ENCODE data around the gene ADGRV1. TPM values are rescaled to one million over a fixed set of nuclear protein-coding genes. Genes with fewer than 3 reads are reported as not detected.
"Not testable (repeated sequence)": the region's sequence is repeated elsewhere in the genome, so short reads cannot be mapped to it uniquely, and the experiment has no call there.

The ADGRV1 gene
- total and polyA plus RNA-seq, 2 donors: 2.2 to 5.1 TPM

DNA sequence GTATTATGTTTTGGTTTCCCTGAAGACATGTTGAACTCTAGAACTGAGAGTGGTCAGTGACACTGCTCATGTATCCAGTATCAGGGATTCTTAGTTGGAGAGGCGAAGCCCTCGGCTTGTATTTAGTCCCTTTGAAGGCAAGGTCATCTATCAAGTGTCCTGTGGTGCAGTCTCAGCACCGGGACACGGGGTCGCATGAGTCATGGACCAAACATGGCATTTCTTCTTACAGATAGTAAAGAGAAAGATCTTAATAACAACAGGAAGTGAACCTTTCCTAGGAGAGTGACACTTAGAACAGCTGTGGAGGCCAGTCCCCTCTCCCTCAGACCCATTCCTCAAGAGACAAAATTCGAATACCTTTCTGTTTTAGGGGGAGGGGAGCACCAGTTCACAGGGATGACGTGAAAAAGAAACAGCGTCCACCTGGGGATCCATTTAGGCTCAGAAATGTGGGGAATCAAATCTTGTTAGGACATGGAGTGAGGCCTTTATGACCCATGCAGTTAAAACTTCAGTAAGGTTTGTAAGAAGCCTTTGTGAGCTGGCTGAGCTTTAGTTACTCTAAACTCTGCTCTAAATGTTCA, 86.5 kb downstream of the ADGRV1 start:
- Histone ChIP-seq H3K27me3 (ENCODE audit: control insufficient read depth in 2 of 2, insufficient read depth in 1 of 2, low read length in 1 of 2) (no peaks in the 10 kb centered on the region), H3K9me3 (ENCODE audit: control insufficient read depth in 2 of 2, insufficient read depth in 1 of 2, low read length in 1 of 2) (no peaks in the 10 kb centered on the region), H3K36me3 (ENCODE audit: control insufficient read depth in 2 of 2, insufficient read depth in 2 of 2, low read length in 1 of 2) (no peaks in the 10 kb centered on the region), H3K27ac (ENCODE audit: low read depth in 1 of 2, low read length in 1 of 2) (no peak overlapping the region), H3K4me1 (ENCODE audit: control insufficient read depth in 2 of 2, insufficient read depth in 2 of 2, low read length in 2 of 2) (no peaks in the 10 kb centered on the region), H3K4me3 (ENCODE audit: low read length in 2 of 2) (no peak overlapping the region)
- WGBS: 86% methylated on average over 8 of the region's 8 CpGs
- no peak for DNase-seq (ENCODE audit: low read depth in 6 of 9, low spot score in 9 of 9)

DNA sequence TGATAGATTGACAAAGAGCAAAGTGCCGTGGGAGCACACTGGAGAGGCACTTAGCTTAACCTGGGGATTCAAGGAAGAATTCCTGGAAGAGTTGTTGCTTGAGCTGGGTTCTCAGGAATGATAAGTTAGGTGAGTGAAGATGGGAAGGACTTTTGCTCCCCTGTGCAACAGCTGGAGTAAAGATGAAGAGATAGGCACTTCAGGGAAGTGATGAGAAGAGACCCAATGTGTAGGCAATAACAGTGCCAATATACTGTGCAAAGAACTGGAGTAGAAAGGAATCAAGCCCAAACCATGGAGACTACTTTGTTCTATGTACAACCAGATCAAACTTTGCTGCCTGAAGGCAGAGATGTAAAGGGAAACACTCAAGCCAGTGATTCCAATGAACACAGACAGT, 92.2 kb downstream of the ADGRV1 start:
- Histone ChIP-seq H3K9me3 (ENCODE audit: control insufficient read depth in 2 of 2, insufficient read depth in 1 of 2, low read length in 1 of 2) (no peaks in the 10 kb centered on the region), H3K36me3 (ENCODE audit: control insufficient read depth in 2 of 2, insufficient read depth in 2 of 2, low read length in 1 of 2) (no peaks in the 10 kb centered on the region), H3K27ac (ENCODE audit: low read depth in 1 of 2, low read length in 1 of 2) (no peak overlapping the region), H3K4me3 (ENCODE audit: low read length in 2 of 2) (no peak overlapping the region), H3K27me3 (ENCODE audit: control insufficient read depth in 2 of 2, insufficient read depth in 1 of 2, low read length in 1 of 2) (no peaks in the 10 kb centered on the region), H3K4me1 (ENCODE audit: control insufficient read depth in 2 of 2, insufficient read depth in 2 of 2, low read length in 2 of 2) (no peaks in the 10 kb centered on the region)
- 90% methylated on average over 1 of the region's 1 CpG for WGBS
- DNase-seq (ENCODE audit: low read depth in 6 of 9, low spot score in 9 of 9): no peak

GRCh38 chr5:90654215-90654614, 95.6 kb downstream of the ADGRV1 start:
- DNase-seq (ENCODE audit: low read depth in 6 of 9, low spot score in 9 of 9): no peak
- H3K27me3 ChIP-seq (ENCODE audit: control insufficient read depth in 2 of 2, insufficient read depth in 1 of 2, low read length in 1 of 2): no peaks in the 10 kb centered on the region

GRCh38 chr5:90655423-90655822, 96.8 kb downstream of the ADGRV1 start:
- Histone ChIP-seq H3K27ac (ENCODE audit: low read depth in 1 of 2, low read length in 1 of 2) (no peak overlapping the region), H3K4me1 (ENCODE audit: control insufficient read depth in 2 of 2, insufficient read depth in 2 of 2, low read length in 2 of 2) (no peaks in the 10 kb centered on the region), H3K9me3 (ENCODE audit: control insufficient read depth in 2 of 2, insufficient read depth in 1 of 2, low read length in 1 of 2) (no peaks in the 10 kb centered on the region), H3K36me3 (ENCODE audit: control insufficient read depth in 2 of 2, insufficient read depth in 2 of 2, low read length in 1 of 2) (no peaks in the 10 kb centered on the region), H3K27me3 (ENCODE audit: control insufficient read depth in 2 of 2, insufficient read depth in 1 of 2, low read length in 1 of 2) (no peaks in the 10 kb centered on the region), H3K4me3 (ENCODE audit: low read length in 2 of 2) (no peak overlapping the region)
- DNase-seq (ENCODE audit: low read depth in 6 of 9, low spot score in 9 of 9): no peak
- WGBS: 92% methylated on average over 1 of the region's 1 CpG

More at GRCh38 chr5:90654215-90654614, 95.6 kb downstream of the ADGRV1 start:
- Histone ChIP-seq H3K36me3 (ENCODE audit: control insufficient read depth in 2 of 2, insufficient read depth in 2 of 2, low read length in 1 of 2) (no peaks in the 10 kb centered on the region), H3K9me3 (ENCODE audit: control insufficient read depth in 2 of 2, insufficient read depth in 1 of 2, low read length in 1 of 2) (no peaks in the 10 kb centered on the region), H3K27ac (ENCODE audit: low read depth in 1 of 2, low read length in 1 of 2) (no peak overlapping the region), H3K4me3 (ENCODE audit: low read length in 2 of 2) (no peak overlapping the region), H3K4me1 (ENCODE audit: control insufficient read depth in 2 of 2, insufficient read depth in 2 of 2, low read length in 2 of 2) (no peaks in the 10 kb centered on the region)
- WGBS: 96% methylated on average over 2 of the region's 2 CpGs

DNA sequence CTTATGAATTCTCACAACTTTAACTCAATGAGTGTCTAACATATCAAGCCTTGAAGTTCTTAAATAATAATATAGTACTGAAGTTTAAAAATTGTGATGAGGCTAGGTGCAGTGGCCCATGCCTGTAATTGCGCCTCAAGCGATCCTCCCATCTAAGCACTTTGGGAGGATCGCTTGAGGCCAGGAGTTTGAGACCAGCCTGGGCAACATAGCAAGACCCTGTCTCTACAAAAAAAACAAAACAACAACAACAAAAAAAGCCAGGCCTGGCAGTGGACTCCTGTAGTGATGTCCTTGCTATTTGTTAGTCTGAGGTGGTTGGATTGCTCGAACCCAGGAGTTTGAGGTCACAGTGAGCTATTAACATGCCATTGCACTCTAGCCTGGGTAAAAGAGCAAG, 98.4 kb downstream of the ADGRV1 start:
- DNase-seq (ENCODE audit: low read depth in 6 of 9, low spot score in 9 of 9): no peak
- no peaks in the 10 kb centered on the region for H3K27me3 ChIP-seq (ENCODE audit: control insufficient read depth in 2 of 2, insufficient read depth in 1 of 2, low read length in 1 of 2)
- H3K4me1 ChIP-seq (ENCODE audit: control insufficient read depth in 2 of 2, insufficient read depth in 2 of 2, low read length in 2 of 2): no peaks in the 10 kb centered on the region
- no peaks in the 10 kb centered on the region for H3K36me3 ChIP-seq (ENCODE audit: control insufficient read depth in 2 of 2, insufficient read depth in 2 of 2, low read length in 1 of 2)
- H3K4me3 ChIP-seq (ENCODE audit: low read length in 2 of 2): no peak overlapping the region
- H3K9me3 ChIP-seq (ENCODE audit: control insufficient read depth in 2 of 2, insufficient read depth in 1 of 2, low read length in 1 of 2): no peaks in the 10 kb centered on the region
- WGBS: 97% methylated on average over 4 of the region's 4 CpGs
- H3K27ac ChIP-seq (ENCODE audit: low read depth in 1 of 2, low read length in 1 of 2): no peak overlapping the region

DNA sequence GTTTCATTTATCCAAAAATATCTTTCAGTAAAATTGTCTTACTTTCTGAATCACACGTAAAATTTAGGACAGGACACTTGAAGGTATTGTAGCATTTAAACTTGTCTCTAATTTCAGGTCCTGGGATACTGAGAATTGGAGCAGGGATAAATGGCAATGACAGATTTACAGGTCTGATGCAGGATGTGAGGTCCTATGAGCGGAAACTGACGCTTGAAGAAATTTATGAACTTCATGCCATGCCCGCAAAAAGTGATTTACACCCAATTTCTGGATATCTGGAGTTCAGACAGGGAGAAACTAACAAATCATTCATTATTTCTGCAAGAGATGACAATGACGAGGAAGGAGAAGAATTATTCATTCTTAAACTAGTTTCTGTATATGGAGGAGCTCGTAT, 99.2 kb downstream of the ADGRV1 start:
- Histone ChIP-seq H3K27me3 (ENCODE audit: control insufficient read depth in 2 of 2, insufficient read depth in 1 of 2, low read length in 1 of 2) (no peaks in the 10 kb centered on the region), H3K27ac (ENCODE audit: low read depth in 1 of 2, low read length in 1 of 2) (no peak overlapping the region), H3K36me3 (ENCODE audit: control insufficient read depth in 2 of 2, insufficient read depth in 2 of 2, low read length in 1 of 2) (no peaks in the 10 kb centered on the region), H3K4me1 (ENCODE audit: control insufficient read depth in 2 of 2, insufficient read depth in 2 of 2, low read length in 2 of 2) (no peaks in the 10 kb centered on the region), H3K9me3 (ENCODE audit: control insufficient read depth in 2 of 2, insufficient read depth in 1 of 2, low read length in 1 of 2) (no peaks in the 10 kb centered on the region), H3K4me3 (ENCODE audit: low read length in 2 of 2) (no peak overlapping the region)
- DNase-seq (ENCODE audit: low read depth in 6 of 9, low spot score in 9 of 9): no peak
- 97% methylated on average over 6 of the region's 6 CpGs for WGBS

DNA sequence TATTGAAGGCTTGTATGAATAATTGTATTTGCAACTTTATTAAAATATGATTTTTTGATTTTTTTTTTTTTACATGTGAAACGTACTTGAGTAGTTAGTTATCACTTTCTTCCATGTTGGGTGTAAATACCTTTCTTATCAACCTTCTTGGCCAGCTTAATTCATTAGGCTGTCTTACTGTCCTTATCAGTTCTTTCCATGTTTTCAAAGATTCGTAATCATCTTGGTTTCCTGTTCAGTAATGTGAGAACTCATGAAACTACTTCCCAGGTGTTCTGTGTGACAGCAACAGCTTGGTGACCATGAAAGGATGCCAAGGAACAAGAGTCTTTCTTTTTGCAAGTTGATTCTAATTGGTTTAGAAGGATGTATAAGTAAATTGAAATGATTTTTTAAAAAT, 100.0 kb downstream of the ADGRV1 start:
- WGBS: 64% methylated on average over 2 of the region's 2 CpGs
- Histone ChIP-seq H3K27ac (ENCODE audit: low read depth in 1 of 2, low read length in 1 of 2) (no peak overlapping the region), H3K4me3 (ENCODE audit: low read length in 2 of 2) (no peak overlapping the region), H3K36me3 (ENCODE audit: control insufficient read depth in 2 of 2, insufficient read depth in 2 of 2, low read length in 1 of 2) (no peaks in the 10 kb centered on the region), H3K4me1 (ENCODE audit: control insufficient read depth in 2 of 2, insufficient read depth in 2 of 2, low read length in 2 of 2) (no peaks in the 10 kb centered on the region), H3K27me3 (ENCODE audit: control insufficient read depth in 2 of 2, insufficient read depth in 1 of 2, low read length in 1 of 2) (no peaks in the 10 kb centered on the region), H3K9me3 (ENCODE audit: control insufficient read depth in 2 of 2, insufficient read depth in 1 of 2, low read length in 1 of 2) (no peaks in the 10 kb centered on the region)
- DNase-seq (ENCODE audit: low read depth in 6 of 9, low spot score in 9 of 9): no peak

DNA sequence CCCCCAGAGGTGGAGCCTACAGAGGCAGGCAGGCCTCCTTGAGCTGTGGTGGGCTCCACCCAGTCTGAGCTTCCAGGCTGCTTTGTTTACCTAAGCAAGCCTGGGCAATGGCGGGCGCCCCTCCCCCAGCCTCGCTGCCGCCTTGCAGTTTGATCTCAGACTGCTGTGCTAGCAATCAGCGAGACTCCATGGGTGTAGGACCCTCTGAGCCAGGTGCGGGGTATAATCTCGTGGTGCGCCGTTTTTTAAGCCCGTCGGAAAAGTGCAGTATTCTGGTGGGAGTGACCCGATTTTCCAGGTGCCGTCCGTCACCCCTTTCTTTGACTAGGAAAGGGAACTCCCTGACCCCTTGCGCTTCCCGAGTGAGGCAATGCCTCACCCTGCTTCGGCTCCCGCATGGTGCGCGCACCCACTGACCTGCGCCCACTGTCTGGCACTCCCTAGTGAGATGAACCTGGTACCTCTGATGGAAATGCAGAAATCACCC, 109.5 kb downstream of the ADGRV1 start:
- not testable (repeated sequence) for DNase-seq (ENCODE audit: low read depth in 6 of 9, low spot score in 9 of 9)

GRCh38 chr5:90675222-90675621, 116.6 kb downstream of the ADGRV1 start:
- Histone ChIP-seq H3K4me1 (ENCODE audit: control insufficient read depth in 2 of 2, insufficient read depth in 2 of 2, low read length in 2 of 2) (no peaks in the 10 kb centered on the region), H3K9me3 (ENCODE audit: control insufficient read depth in 2 of 2, insufficient read depth in 1 of 2, low read length in 1 of 2) (no peaks in the 10 kb centered on the region), H3K36me3 (ENCODE audit: control insufficient read depth in 2 of 2, insufficient read depth in 2 of 2, low read length in 1 of 2) (no peaks in the 10 kb centered on the region), H3K27ac (ENCODE audit: low read depth in 1 of 2, low read length in 1 of 2) (no peak overlapping the region), H3K4me3 (ENCODE audit: low read length in 2 of 2) (no peak overlapping the region), H3K27me3 (ENCODE audit: control insufficient read depth in 2 of 2, insufficient read depth in 1 of 2, low read length in 1 of 2) (no peaks in the 10 kb centered on the region)
- WGBS: 97% methylated on average over 8 of the region's 8 CpGs
- DNase-seq (ENCODE audit: low read depth in 6 of 9, low spot score in 9 of 9): no peak

More for the DNA sequence above, 109.5 kb downstream of the ADGRV1 start:
- H3K9me3 ChIP-seq (ENCODE audit: control insufficient read depth in 2 of 2, insufficient read depth in 1 of 2, low read length in 1 of 2); H3K27me3 ChIP-seq (ENCODE audit: control insufficient read depth in 2 of 2, insufficient read depth in 1 of 2, low read length in 1 of 2); H3K27ac ChIP-seq (ENCODE audit: low read depth in 1 of 2, low read length in 1 of 2); H3K36me3 ChIP-seq (ENCODE audit: control insufficient read depth in 2 of 2, insufficient read depth in 2 of 2, low read length in 1 of 2); H3K4me3 ChIP-seq (ENCODE audit: low read length in 2 of 2); H3K4me1 ChIP-seq (ENCODE audit: control insufficient read depth in 2 of 2, insufficient read depth in 2 of 2, low read length in 2 of 2): not testable (repeated sequence)
- WGBS: 95% methylated on average over 20 of the region's 21 CpGs
